ENCODE data around the gene SEMA3D. TPM values are rescaled to one million over a fixed set of nuclear protein-coding genes. Genes with fewer than 3 reads are reported as not detected.

SEMA3D gene
- total RNA-seq, 2 experiments from 2014 or later: not detected

DNA sequence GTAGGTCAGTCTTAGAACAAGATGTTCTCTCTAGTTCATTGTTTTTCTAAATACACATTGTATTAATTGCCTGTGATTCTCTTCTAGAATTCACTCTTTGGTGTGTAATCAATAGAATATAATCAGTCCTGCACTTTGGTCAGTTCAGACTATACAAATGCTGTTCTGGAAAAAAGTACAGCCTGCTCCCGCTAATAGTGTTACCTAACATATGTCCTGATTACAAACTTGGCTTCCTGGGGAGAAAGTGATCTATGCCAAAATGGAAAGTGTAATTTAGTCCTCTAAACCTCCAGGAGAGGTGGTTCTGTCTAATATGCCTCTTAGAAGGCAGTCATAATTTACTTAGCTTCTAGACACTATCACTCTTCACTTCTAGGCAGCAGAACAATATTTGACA, 215.5 kb downstream of the SEMA3D start:
- ChIA-PET POLR2A (no interaction called here), CTCF (no interaction called here)
- no peaks in the 10 kb centered on the region for H3K36me3 Mint-ChIP-seq (ENCODE audit: low read depth)
- H3K27me3 Mint-ChIP-seq: no peaks in the 10 kb centered on the region
- no peaks in the 10 kb centered on the region for H3K9me3 Mint-ChIP-seq (ENCODE audit: low read depth)
- no peaks in the 10 kb centered on the region for H3K4me1 Mint-ChIP-seq
- no peak overlapping the region for H3K4me3 Mint-ChIP-seq
- DNase-seq (no peak), ATAC-seq (no peak)
- H3K27ac Mint-ChIP-seq: no peak overlapping the region
- intact Hi-C loops (cut with DNase I, micrococcal nuclease): no loop called here

- ChIA-PET POLR2A (no interaction called here), CTCF (no interaction called here)
- H3K27me3 Mint-ChIP-seq: no peaks in the 10 kb centered on the region
- H3K4me1 Mint-ChIP-seq: no peaks in the 10 kb centered on the region
- H3K9me3 Mint-ChIP-seq (ENCODE audit: low read depth): no peaks in the 10 kb centered on the region
- no peaks in the 10 kb centered on the region for H3K36me3 Mint-ChIP-seq (ENCODE audit: low read depth)
- DNase-seq: no peak
- no peak for ATAC-seq
- H3K4me3 Mint-ChIP-seq: no peak overlapping the region
- intact Hi-C loops (cut with DNase I, micrococcal nuclease): no loop called here
- H3K27ac Mint-ChIP-seq: no peak overlapping the region
Observed at GRCh38 chr7:84970670-84971069, 216.2 kb downstream of the SEMA3D start.

DNA sequence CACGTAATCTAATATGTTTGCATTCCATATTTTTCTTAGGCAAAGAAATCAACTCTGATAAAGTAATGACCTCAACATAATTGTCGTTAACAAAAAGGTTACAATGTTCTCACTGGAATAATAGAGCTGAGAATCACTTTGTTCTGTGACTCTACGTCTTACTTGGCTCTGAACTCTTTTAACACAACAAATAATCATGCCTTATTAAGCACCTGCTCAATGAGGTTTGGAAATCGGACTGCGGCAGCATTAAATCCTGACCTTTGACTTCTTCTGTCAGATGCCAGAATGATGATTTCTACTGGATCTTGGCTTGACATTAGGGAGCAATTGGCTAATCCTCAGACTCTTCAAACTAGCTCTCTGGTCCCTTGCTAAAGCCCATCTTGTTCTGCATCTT, 233.6 kb downstream of the SEMA3D start:
- Mint-ChIP-seq H3K9me3 (ENCODE audit: low read depth) (peaks cover 5% of the 10 kb centered on the region), H3K27ac (no peak overlapping the region), H3K4me1 (no peaks in the 10 kb centered on the region), H3K4me3 (no peak overlapping the region), H3K36me3 (ENCODE audit: low read depth) (no peaks in the 10 kb centered on the region), H3K27me3 (no peaks in the 10 kb centered on the region)
- CTCF ChIA-PET: no interaction called here
- no peak for ATAC-seq
- POLR2A ChIA-PET: no interaction called here
- DNase-seq: no peak
- intact Hi-C loops (cut with DNase I, micrococcal nuclease): no loop called here

DNA sequence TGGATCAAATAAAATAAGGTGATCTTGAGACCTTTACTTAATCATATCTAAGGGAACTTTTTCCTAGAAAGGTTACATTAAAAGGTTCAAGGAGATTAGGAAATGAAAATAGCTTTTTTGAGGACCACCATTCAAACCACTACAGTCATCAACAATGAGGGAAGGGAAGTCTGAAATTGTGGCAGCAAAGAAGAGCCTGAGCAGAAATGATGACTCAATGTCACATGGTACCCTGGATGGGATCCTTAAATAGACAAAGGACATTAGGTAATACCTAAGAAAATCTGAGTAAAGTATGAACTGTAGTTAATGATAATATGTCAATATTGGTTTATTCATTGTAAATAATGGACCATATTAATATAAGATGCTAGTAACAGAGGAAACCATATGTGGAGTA, 236.0 kb downstream of the SEMA3D start:
- Mint-ChIP-seq H3K4me3 (no peak overlapping the region), H3K4me1 (no peaks in the 10 kb centered on the region), H3K9me3 (ENCODE audit: low read depth) (peaks cover 5% of the 10 kb centered on the region), H3K27me3 (no peaks in the 10 kb centered on the region), H3K36me3 (ENCODE audit: low read depth) (no peaks in the 10 kb centered on the region), H3K27ac (no peak overlapping the region)
- CTCF ChIA-PET: no interaction called here
- POLR2A ChIA-PET: no interaction called here
- DNase-seq: no peak
- intact Hi-C loops (cut with DNase I, micrococcal nuclease): no loop called here
- no peak for ATAC-seq

DNA sequence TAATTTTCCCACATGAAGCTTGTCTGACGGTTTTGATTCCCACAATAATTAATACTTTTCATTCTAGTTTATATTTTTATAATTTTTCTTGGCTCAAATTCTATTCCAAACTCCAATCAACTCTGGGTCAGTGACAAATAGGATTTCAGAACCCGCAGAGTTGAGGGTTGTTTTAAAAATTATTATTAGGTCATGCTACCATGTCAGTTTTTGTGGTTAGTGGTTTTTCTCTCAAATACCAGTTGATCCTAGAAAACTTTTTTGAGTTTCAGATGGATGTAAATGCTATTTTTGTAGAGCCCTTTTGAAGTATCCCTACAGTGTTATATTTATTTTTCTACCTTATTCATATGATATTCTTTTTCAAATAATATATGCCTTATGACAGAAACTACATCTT, 237.4 kb downstream of the SEMA3D start:
- Mint-ChIP-seq H3K9me3 (ENCODE audit: low read depth) (peaks cover 5% of the 10 kb centered on the region), H3K4me1 (no peaks in the 10 kb centered on the region), H3K27me3 (no peaks in the 10 kb centered on the region), H3K4me3 (no peak overlapping the region), H3K27ac (no peak overlapping the region), H3K36me3 (ENCODE audit: low read depth) (no peaks in the 10 kb centered on the region)
- DNase-seq: no peak
- ChIA-PET POLR2A (no interaction called here), CTCF (no interaction called here)
- intact Hi-C loops (cut with DNase I, micrococcal nuclease): no loop called here
- no peak for ATAC-seq

DNA sequence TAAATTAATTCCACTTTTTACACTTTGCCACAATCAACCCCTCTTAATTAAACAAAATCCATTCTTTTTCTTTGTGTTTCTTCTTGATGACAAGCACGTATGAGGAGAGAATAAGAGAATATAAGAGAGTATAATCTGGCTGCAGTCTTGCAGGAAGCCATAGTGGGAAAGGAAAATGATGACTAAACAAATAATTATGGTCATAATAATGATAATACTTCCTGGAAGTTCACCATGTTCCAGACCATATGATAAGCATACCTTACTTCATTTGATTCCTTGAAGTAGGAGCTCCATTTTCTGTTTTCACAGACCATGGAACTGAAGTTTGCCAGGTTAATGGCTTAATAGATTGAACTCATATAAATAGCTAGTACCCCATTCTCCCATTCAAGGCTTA, 237.8 kb downstream of the SEMA3D start:
- CTCF ChIA-PET: no interaction called here
- no peak overlapping the region for H3K27ac Mint-ChIP-seq
- no peaks in the 10 kb centered on the region for H3K36me3 Mint-ChIP-seq (ENCODE audit: low read depth)
- intact Hi-C loops (cut with DNase I, micrococcal nuclease): no loop called here
- no peaks in the 10 kb centered on the region for H3K27me3 Mint-ChIP-seq
- DNase-seq (no peak), ATAC-seq (no peak)
- no peak overlapping the region for H3K4me3 Mint-ChIP-seq
- POLR2A ChIA-PET: no interaction called here
- H3K9me3 Mint-ChIP-seq (ENCODE audit: low read depth): peaks cover 5% of the 10 kb centered on the region
- no peaks in the 10 kb centered on the region for H3K4me1 Mint-ChIP-seq

DNA sequence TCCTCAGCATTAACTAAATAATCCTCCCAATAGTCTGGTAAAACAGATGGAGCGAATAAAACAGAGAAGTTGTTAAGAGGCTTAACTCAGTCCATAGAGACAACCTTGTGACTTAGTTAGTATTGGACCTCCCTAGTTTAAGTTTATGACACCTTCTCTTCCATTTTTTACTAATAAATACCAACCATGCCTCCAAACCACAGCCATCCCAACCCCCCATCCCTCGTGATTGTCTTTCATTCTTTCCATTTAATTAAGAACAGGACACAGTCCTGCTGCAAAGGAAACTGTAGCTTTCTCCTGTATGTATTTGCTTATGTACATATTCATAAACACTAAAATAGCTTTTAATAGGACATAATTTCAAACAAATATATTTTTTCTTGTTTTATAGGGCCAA, 238.2 kb downstream of the SEMA3D start:
- ChIA-PET POLR2A (no interaction called here), CTCF (no interaction called here)
- ATAC-seq (no peak), DNase-seq (no peak)
- intact Hi-C loops (cut with DNase I, micrococcal nuclease): no loop called here
- H3K36me3 Mint-ChIP-seq (ENCODE audit: low read depth): no peaks in the 10 kb centered on the region
- no peaks in the 10 kb centered on the region for H3K27me3 Mint-ChIP-seq
- no peaks in the 10 kb centered on the region for H3K4me1 Mint-ChIP-seq
- peaks cover 5% of the 10 kb centered on the region for H3K9me3 Mint-ChIP-seq (ENCODE audit: low read depth)
- H3K27ac Mint-ChIP-seq: no peak overlapping the region
- H3K4me3 Mint-ChIP-seq: no peak overlapping the region

- POLR2A ChIA-PET: no interaction called here
Observed at GRCh38 chr7:84946549-84946948, 240.3 kb downstream of the SEMA3D start.

More at GRCh38 chr7:84946549-84946948, 240.3 kb downstream of the SEMA3D start:
- no peak overlapping the region for H3K27ac Mint-ChIP-seq
- H3K4me1 Mint-ChIP-seq: no peaks in the 10 kb centered on the region
- no peaks in the 10 kb centered on the region for H3K27me3 Mint-ChIP-seq
- DNase-seq (no peak), ATAC-seq (no peak)
- peaks cover 2% of the 10 kb centered on the region for H3K9me3 Mint-ChIP-seq (ENCODE audit: low read depth)
- no peaks in the 10 kb centered on the region for H3K36me3 Mint-ChIP-seq (ENCODE audit: low read depth)
- CTCF ChIA-PET: no interaction called here
- no peak overlapping the region for H3K4me3 Mint-ChIP-seq
- intact Hi-C loops (cut with DNase I, micrococcal nuclease): no loop called here
